Lower leg skin (tissue), 4 donors: ENCODE data around the gene ZDHHC14. TPM values are rescaled to one million over a fixed set of nuclear protein-coding genes. Genes with fewer than 3 reads are reported as not detected.

ENCODE experiments used
- DNase-seq, 2 donors: peaks; one replicate each; pipeline ENCODE4 v3.0.0-alpha.2; 2019; ENCODE audit warnings: low spot score in 2 of 2
- H3K4me3 ChIP-seq: fragments of 200-600 bp; sonication (generic); 2 replicates; pipeline ENCODE4 v1.5.1; 2017; ENCODE audit warnings: mild to moderate bottlenecking, low read depth; ENCODE audit not compliant: poor library complexity, severe bottlenecking
- CTCF ChIP-seq, 3 donors: fragments of 450-650 bp; IDR thresholded peaks; one replicate each; pipeline ENCODE4 v1.5.1; 2016; ENCODE audit warnings: antibody characterized with exemption in 3 of 3, mild to moderate bottlenecking in 3 of 3, moderate library complexity in 2 of 3
- POLR2A ChIP-seq, 2 donors: fragments of 450-650 bp; IDR thresholded peaks; one replicate each; pipeline ENCODE4 v1.6.1; 2016 to 2017; ENCODE audit warnings: antibody characterized with exemption in 2 of 2, mild to moderate bottlenecking in 1 of 2, moderate library complexity in 1 of 2
- WGBS, 2 donors: methylation state at CpG; one replicate each; pipeline ENCODE4 v1.1.5; 2018; 5-methylcytosine and 5-hydroxymethylcytosine counted together
- intact Hi-C: fragments of 100-400 bp; cut with DNase I; formaldehyde crosslinking; loops from one replicate; pipeline ENCODE4 v1.15.0; 2023; ENCODE audit warnings: low total_unique reads
- total RNA-seq, 4 donors: library from RNA; depleted of rRNA; stranded (reverse); fragments of >200 nt; gene quantifications; one replicate each; pipeline ENCODE4 v1.1.0, GENCODE V29; 2016

Gene ZDHHC14
- total RNA-seq, 4 donors from 2014 or later, result 4.5 to 8.3 (median 6.1) TPM

- TF ChIP-seq CTCF (IDR thresholded peaks at IDR 0.05), result no peak
- TF ChIP-seq POLR2A (IDR thresholded peaks at IDR 0.05), result no peak
- intact Hi-C loops, result no loop called here
- DNase-seq, result no peak
- no peak overlapping the region for H3K4me3 ChIP-seq
- 67 to 73% methylated on average over 6 of the region's 6 CpGs for WGBS, 2 donors
Observed at GRCh38 chr6:157374889-157375443, 6.0 kb upstream of the ZDHHC14 start.

- intact Hi-C loops, result no loop called here
- no peak for DNase-seq
- no peak for TF ChIP-seq CTCF (IDR thresholded peaks at IDR 0.05)
- no peak for TF ChIP-seq POLR2A (IDR thresholded peaks at IDR 0.05)
- 89 to 95% methylated on average over 3 of the region's 3 CpGs for whole genome bisulfite sequencing, 2 donors
- H3K4me3 ChIP-seq, result no peak overlapping the region
Observed at GRCh38 chr6:157376241-157376640, 4.7 kb upstream of the ZDHHC14 start.

- DNase-seq, result no peak
- H3K4me3 ChIP-seq, result no peak overlapping the region
- intact Hi-C loops, result no loop called here
- 60 to 77% methylated on average over 9 of the region's 9 CpGs for WGBS, 2 donors
- TF ChIP-seq CTCF (IDR thresholded peaks at IDR 0.05) (no peak), POLR2A (IDR thresholded peaks at IDR 0.05) (no peak)
Observed at GRCh38 chr6:157376706-157377230, 4.2 kb upstream of the ZDHHC14 start.

- 0 to 1% methylated on average over 27 to 43 of the region's 45 CpGs for WGBS, 2 donors
- DNase-seq, result peak; percentile 89 to 97
- peak overlapping the region; percentile 99 for H3K4me3 ChIP-seq
- TF ChIP-seq POLR2A (IDR thresholded peaks at IDR 0.05), result no peak
- no peak for TF ChIP-seq CTCF (IDR thresholded peaks at IDR 0.05)
- intact Hi-C loops, result loop anchor here (10.0 kb wide), 1 partner anchor 145 kb away; no protein-coding TSS in a partner anchor
Observed at GRCh38 chr6:157379656-157380457, 1.1 kb upstream of the ZDHHC14 start.

- no peak for TF ChIP-seq CTCF (IDR thresholded peaks at IDR 0.05)
- no peak for TF ChIP-seq POLR2A (IDR thresholded peaks at IDR 0.05)
- DNase-seq, result no peak
- peak overlapping the region; percentile 99 for H3K4me3 ChIP-seq
- intact Hi-C loops, result loop anchor here (10.0 kb wide), 1 partner anchor 144 kb away; no protein-coding TSS in a partner anchor
- 0 to 1% methylated on average over 11 to 23 of the region's 28 CpGs for WGBS, 2 donors
Observed at GRCh38 chr6:157380458-157380778, 572 bp upstream of the ZDHHC14 start.
